Lung (tissue), 12 donors: ENCODE measurements around the gene CTSD. TPM values are rescaled to one million over a fixed set of nuclear protein-coding genes. Genes with fewer than 3 reads are reported as not detected.

ENCODE experiments used
- ATAC-seq: fragments of 200-7000 bp; cut with Tn5 transposase; one replicate; pipeline ENCODE4 v1.9.1; 2020; ENCODE audit warnings: moderate number of reproducible peaks; ENCODE audit not compliant: insufficient read depth, low FRiP score
- DNase-seq, 3 donors: peaks; one replicate each; pipeline ENCODE4 v3.0.0-alpha.2; 2013 to 2017
- H3K27ac ChIP-seq, 2 donors: one replicate each; pipeline ENCODE4 v1.5.1; 2013; ENCODE audit warnings: mild to moderate bottlenecking in 2 of 2, moderate library complexity in 2 of 2, control low read depth in 1 of 2, inconsistent platforms in 1 of 2, low read depth in 1 of 2, low read length in 1 of 2
- H3K27me3 ChIP-seq, 3 donors: one replicate each; pipeline ENCODE4 v1.5.1; 2013; ENCODE audit warnings: low read length in 2 of 3; ENCODE audit not compliant: control insufficient read depth in 3 of 3, insufficient read depth in 3 of 3
- H3K36me3 ChIP-seq, 4 donors: one replicate each; pipeline ENCODE4 v1.5.1; 2013; ENCODE audit warnings: low read length in 4 of 4, mild to moderate bottlenecking in 1 of 4, moderate library complexity in 1 of 4; ENCODE audit not compliant: control insufficient read depth in 4 of 4, insufficient read depth in 4 of 4
- H3K4me1 ChIP-seq, 5 donors: one replicate each; pipeline ENCODE4 v1.5.1; 2013; ENCODE audit warnings: low read length in 5 of 5, mild to moderate bottlenecking in 2 of 5, moderate library complexity in 1 of 5; ENCODE audit not compliant: control insufficient read depth in 5 of 5, insufficient read depth in 5 of 5
- H3K4me3 ChIP-seq: one replicate; pipeline ENCODE4 v1.5.1; 2013; ENCODE audit warnings: mild to moderate bottlenecking, control low read depth, moderate library complexity
- H3K9ac ChIP-seq, 2 donors: one replicate each; pipeline ENCODE4 v1.5.1; 2013; ENCODE audit warnings: low read length in 2 of 2, control low read depth in 1 of 2; ENCODE audit not compliant: insufficient read depth in 1 of 2
- H3K9me3 ChIP-seq, 4 donors: one replicate each; pipeline ENCODE4 v1.5.1; 2013; ENCODE audit warnings: low read length in 3 of 4, mild to moderate bottlenecking in 1 of 4, moderate library complexity in 1 of 4; ENCODE audit not compliant: control insufficient read depth in 4 of 4, insufficient read depth in 3 of 4
- WGBS, 2 donors: extraction: QIAGEN DNeasy Blood & Tissue Kit; methylation state at CpG; one replicate each; pipeline ENCODE4 v1.1.7; 2013; 5-methylcytosine and 5-hydroxymethylcytosine counted together
- polyA plus RNA-seq, 2 donors: library from polyadenylated mRNA; stranded (reverse); fragments of 200-250 nt; gene quantifications; one replicate each; pipeline ENCODE4 v1.2.1, GENCODE V29; 2013
- total RNA-seq, 2 donors: library from RNA; depleted of rRNA in 1 of 2; stranded (reverse); fragments of >200 nt in 1 of 2; gene quantifications; one replicate each; pipeline ENCODE4 v1.2.1, GENCODE V29; 2014 to 2021
- TF ChIP-seq, protein P1 (sequence below): IDR thresholded peaks from 2 replicates; pipeline ENCODE4 v1.5.1; 2012; ENCODE audit warnings: mild to moderate bottlenecking; ENCODE audit errors: control extremely low read depth, extremely low read depth
- donor health status: control.
- donor health status: control.
- donor health status: Bipolar disorder and iron deficiency.
- donor health status: healthy.
- donor health status: DM: yes; HTN: yes; CAD: no.

CTSD gene
- total and polyA plus RNA-seq, 4 donors: 388 to 2,177 (median 1,949) TPM

GRCh38 chr11:1732418-1733008 lies 31.2 kb downstream of the CTSD start:
- peaks cover 0 to 35% (median 18%) of the 10 kb centered on the region in 3 donors for H3K27me3 ChIP-seq
- peaks cover 0 to 20% (median 7%) of the 10 kb centered on the region in 4 donors for H3K9me3 ChIP-seq
- H3K9ac ChIP-seq: no peak overlapping the region
- DNase-seq (no peak), ATAC-seq (no peak)
- no peak overlapping the region for H3K27ac ChIP-seq
- TF ChIP-seq, protein P1, sequence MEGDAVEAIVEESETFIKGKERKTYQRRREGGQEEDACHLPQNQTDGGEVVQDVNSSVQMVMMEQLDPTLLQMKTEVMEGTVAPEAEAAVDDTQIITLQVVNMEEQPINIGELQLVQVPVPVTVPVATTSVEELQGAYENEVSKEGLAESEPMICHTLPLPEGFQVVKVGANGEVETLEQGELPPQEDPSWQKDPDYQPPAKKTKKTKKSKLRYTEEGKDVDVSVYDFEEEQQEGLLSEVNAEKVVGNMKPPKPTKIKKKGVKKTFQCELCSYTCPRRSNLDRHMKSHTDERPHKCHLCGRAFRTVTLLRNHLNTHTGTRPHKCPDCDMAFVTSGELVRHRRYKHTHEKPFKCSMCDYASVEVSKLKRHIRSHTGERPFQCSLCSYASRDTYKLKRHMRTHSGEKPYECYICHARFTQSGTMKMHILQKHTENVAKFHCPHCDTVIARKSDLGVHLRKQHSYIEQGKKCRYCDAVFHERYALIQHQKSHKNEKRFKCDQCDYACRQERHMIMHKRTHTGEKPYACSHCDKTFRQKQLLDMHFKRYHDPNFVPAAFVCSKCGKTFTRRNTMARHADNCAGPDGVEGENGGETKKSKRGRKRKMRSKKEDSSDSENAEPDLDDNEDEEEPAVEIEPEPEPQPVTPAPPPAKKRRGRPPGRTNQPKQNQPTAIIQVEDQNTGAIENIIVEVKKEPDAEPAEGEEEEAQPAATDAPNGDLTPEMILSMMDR: no peak
- no peak overlapping the region for H3K4me3 ChIP-seq
- 39 to 75% methylated on average over 13 of the region's 13 CpGs for WGBS, 2 donors
- no peaks in the 10 kb centered on the region for H3K4me1 ChIP-seq
- no peaks in the 10 kb centered on the region for H3K36me3 ChIP-seq

DNA sequence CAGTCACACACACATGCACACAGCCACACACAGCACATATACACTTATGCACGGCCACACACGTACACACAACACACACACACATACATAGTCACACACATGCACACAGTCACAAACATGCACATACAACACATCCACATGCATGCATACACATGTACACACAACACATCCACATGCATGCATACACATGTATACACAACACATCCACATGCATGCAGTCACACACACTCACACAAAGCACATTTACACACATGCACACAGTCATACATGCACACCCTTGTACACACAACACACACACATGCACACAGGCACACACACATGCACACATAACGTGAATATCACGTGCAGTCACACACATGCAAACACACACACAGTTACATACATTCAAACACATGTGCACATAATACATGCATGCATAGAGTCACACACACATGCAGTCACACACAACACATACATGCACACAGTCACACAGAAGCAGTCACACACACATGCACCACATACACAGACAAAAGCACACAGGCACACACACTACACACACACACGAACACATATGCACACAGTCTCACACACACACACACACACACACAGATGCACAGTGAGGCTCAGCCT lies 32.2 kb downstream of the CTSD start:
- H3K4me3 ChIP-seq: no peak overlapping the region
- no peak for DNase-seq
- WGBS, 2 donors: 90 to 96% methylated on average over 5 of the region's 5 CpGs

GRCh38 chr11:1730059-1730629 lies 33.6 kb downstream of the CTSD start:
- H3K9me3 ChIP-seq: peaks cover 0 to 8% (median 0%) of the 10 kb centered on the region in 4 donors
- DNase-seq: no peak
- TF ChIP-seq, protein P1: no peak
- H3K9ac ChIP-seq: no peak overlapping the region
- no peaks in the 10 kb centered on the region for H3K36me3 ChIP-seq
- ATAC-seq: no peak
- no peak overlapping the region for H3K4me3 ChIP-seq
- H3K27ac ChIP-seq: no peak overlapping the region
- H3K4me1 ChIP-seq: no peaks in the 10 kb centered on the region
- peaks cover 0 to 46% (median 18%) of the 10 kb centered on the region in 3 donors for H3K27me3 ChIP-seq
- WGBS, 2 donors: 57 to 59% methylated on average over 11 of the region's 11 CpGs

More for the DNA sequence above, 32.2 kb downstream of the CTSD start:
- Histone ChIP-seq H3K36me3 (no peaks in the 10 kb centered on the region), H3K9me3 (peaks cover 0 to 17% (median 2%) of the 10 kb centered on the region in 4 donors), H3K9ac (no peak overlapping the region), H3K27me3 (peaks cover 0 to 38% (median 18%) of the 10 kb centered on the region in 3 donors), H3K27ac (no peak overlapping the region), H3K4me1 (no peaks in the 10 kb centered on the region)
- ATAC-seq: no peak
- TF ChIP-seq, protein P1: no peak
